OCI-LY1 (cell line): ENCODE measurements around the gene APOBEC4.

Experiments used
- H2AFZ ChIP-seq: fragments of 200-600 bp; sonication (generic), shearing (Covaris generic); 2 replicates; pipeline ENCODE4 v1.6.0; 2014; ENCODE audit warnings: antibody characterized with exemption, mild to moderate bottlenecking, low read length
- H3F3A ChIP-seq: fragments of 200-600 bp; sonication (generic), shearing (Covaris generic); 2 replicates; pipeline ENCODE4 v1.6.0; 2014; ENCODE audit warnings: mild to moderate bottlenecking, antibody characterized with exemption, low read length, moderate library complexity; ENCODE audit not compliant: insufficient read depth
- H3K27ac ChIP-seq: fragments of 200-600 bp; sonication (generic); 2 replicates; pipeline ENCODE4 v1.5.1; 2014; ENCODE audit warnings: low read length, mixed run types, mild to moderate bottlenecking, low read depth; ENCODE audit not compliant: poor library complexity, severe bottlenecking
- H3K27me3 ChIP-seq: fragments of 200-600 bp; sonication (generic); 2 replicates; pipeline ENCODE4 v1.6.0; 2014; ENCODE audit warnings: antibody characterized with exemption, mild to moderate bottlenecking, low read length, moderate library complexity; ENCODE audit not compliant: insufficient read depth
- H3K36me3 ChIP-seq: fragments of 200-600 bp; sonication (generic); 2 replicates; pipeline ENCODE4 v1.6.1; 2014; ENCODE audit warnings: mild to moderate bottlenecking, antibody characterized with exemption, low read length, moderate library complexity, mixed read lengths; ENCODE audit not compliant: insufficient read depth
- H3K4me1 ChIP-seq: fragments of 200-600 bp; sonication (generic); 2 replicates; pipeline ENCODE4 v1.5.1; 2014; ENCODE audit warnings: mild to moderate bottlenecking, low read length, moderate library complexity; ENCODE audit not compliant: insufficient read depth, severe bottlenecking
- H3K4me2 ChIP-seq: fragments of 200-600 bp; sonication (generic), shearing (Covaris generic); 2 replicates; pipeline ENCODE4 v1.6.1; 2014; ENCODE audit warnings: low read length
- H3K4me3 ChIP-seq: fragments of 200-600 bp; sonication (generic); 2 replicates; pipeline ENCODE4 v1.5.1; 2014; ENCODE audit warnings: low read length, low read depth, mild to moderate bottlenecking, mixed read lengths; ENCODE audit not compliant: poor library complexity, severe bottlenecking
- H3K79me2 ChIP-seq: fragments of 200-600 bp; shearing (Covaris generic); 2 replicates; pipeline ENCODE4 v1.6.1; 2016; ENCODE audit warnings: mixed run types, low read length, mixed read lengths; ENCODE audit not compliant: insufficient read depth
- H3K9ac ChIP-seq: fragments of 200-600 bp; sonication (generic), shearing (Covaris generic); 2 replicates; pipeline ENCODE4 v1.6.1; 2014; ENCODE audit warnings: mild to moderate bottlenecking, low read length, mixed read lengths
- H3K9me2 ChIP-seq: fragments of 200-600 bp; sonication (generic), shearing (Covaris generic); 2 replicates; pipeline ENCODE4 v1.6.1; 2014; ENCODE audit warnings: low read depth, mild to moderate bottlenecking, low read length, mixed read lengths
- H3K9me3 ChIP-seq: fragments of 200-600 bp; shearing (Covaris generic); 2 replicates; pipeline ENCODE4 v1.6.1; 2014; ENCODE audit warnings: low read length, mixed read lengths
- H4K20me1 ChIP-seq: fragments of 200-600 bp; sonication (generic), shearing (Covaris generic); 2 replicates; pipeline ENCODE4 v1.6.0; 2016; ENCODE audit warnings: mild to moderate bottlenecking, low read length; ENCODE audit not compliant: insufficient read depth
- CTCF ChIP-seq: fragments of 200-600 bp; sonication (generic), shearing (Covaris generic); IDR thresholded peaks from 2 replicates; pipeline ENCODE4 v1.5.1; 2017; ENCODE audit warnings: mild to moderate bottlenecking, antibody characterized with exemption, low read length, moderate library complexity, mixed read lengths
- EZH2 ChIP-seq: fragments of 200-600 bp; sonication (generic), shearing (Covaris generic); IDR thresholded peaks from 2 replicates; pipeline ENCODE4 v1.8.0; 2017; ENCODE audit warnings: borderline replicate concordance, mixed run types, mild to moderate bottlenecking, antibody characterized with exemption, low read length, moderate library complexity, mixed read lengths

The APOBEC4 gene

GRCh38 chr1:183604815-183605214 lies 48.3 kb downstream of the APOBEC4 start:
- no peaks in the 10 kb centered on the region for H3K9me2 ChIP-seq
- H4K20me1 ChIP-seq, result no peaks in the 10 kb centered on the region
- TF ChIP-seq CTCF, result no peak
- TF ChIP-seq EZH2, result no peak
- H3F3A ChIP-seq, result no peaks in the 10 kb centered on the region
- peaks cover 9% of the 10 kb centered on the region for H3K4me1 ChIP-seq
- no peak overlapping the region for H3K27ac ChIP-seq
- H3K27me3 ChIP-seq, result no peaks in the 10 kb centered on the region
- H3K36me3 ChIP-seq, result no peaks in the 10 kb centered on the region
- no peaks in the 10 kb centered on the region for H3K9me3 ChIP-seq
- H3K9ac ChIP-seq, result no peak overlapping the region
- H2AFZ ChIP-seq, result peak overlapping the region; percentile 54; the same call in 1 of the 2 replicates
- no peak overlapping the region; the same call in 1 of the 2 replicates for H3K4me2 ChIP-seq
- no peak overlapping the region for H3K4me3 ChIP-seq
- no peaks in the 10 kb centered on the region for H3K79me2 ChIP-seq

GRCh38 chr1:183604038-183604808 lies 48.9 kb downstream of the APOBEC4 start:
- Histone ChIP-seq H2AFZ (no peak overlapping the region), H3K9me2 (no peaks in the 10 kb centered on the region), H3K27ac (no peak overlapping the region), H3F3A (no peaks in the 10 kb centered on the region), H3K9ac (no peak overlapping the region), H3K4me1 (peaks cover 9% of the 10 kb centered on the region), H3K36me3 (no peaks in the 10 kb centered on the region), H3K79me2 (no peaks in the 10 kb centered on the region), H3K4me3 (no peak overlapping the region), H3K4me2 (no peak overlapping the region; the same call in 1 of the 2 replicates), H3K9me3 (no peaks in the 10 kb centered on the region), H3K27me3 (no peaks in the 10 kb centered on the region), H4K20me1 (no peaks in the 10 kb centered on the region)
- TF ChIP-seq EZH2 (no peak), CTCF (no peak)

- H3K27ac ChIP-seq, result no peak overlapping the region
- TF ChIP-seq EZH2 (no peak), CTCF (no peak)
- H3K4me2 ChIP-seq, result no peak overlapping the region
- no peaks in the 10 kb centered on the region for H3K79me2 ChIP-seq
- no peaks in the 10 kb centered on the region for H4K20me1 ChIP-seq
- H3K4me3 ChIP-seq, result no peak overlapping the region
- no peak overlapping the region for H2AFZ ChIP-seq
- no peaks in the 10 kb centered on the region for H3F3A ChIP-seq
- H3K9me2 ChIP-seq, result no peaks in the 10 kb centered on the region
- H3K9ac ChIP-seq, result no peak overlapping the region
- H3K4me1 ChIP-seq, result peaks cover 9% of the 10 kb centered on the region
- no peaks in the 10 kb centered on the region for H3K27me3 ChIP-seq
- H3K9me3 ChIP-seq, result no peaks in the 10 kb centered on the region
- no peaks in the 10 kb centered on the region for H3K36me3 ChIP-seq
These were observed 50.6 kb downstream of the APOBEC4 start for GRCh38 chr1:183602510-183602909.
